ENCODE results near the gene PLAGL2. TPM values are rescaled to one million over a fixed set of nuclear protein-coding genes. Genes with fewer than 3 reads are reported as not detected.
A peak's percentile ranks its signal among the peaks of the same experiment; 100 is the strongest.

PLAGL2 gene
- total RNA-seq, 1 experiment from 2014 or later: 44.4 TPM

DNA sequence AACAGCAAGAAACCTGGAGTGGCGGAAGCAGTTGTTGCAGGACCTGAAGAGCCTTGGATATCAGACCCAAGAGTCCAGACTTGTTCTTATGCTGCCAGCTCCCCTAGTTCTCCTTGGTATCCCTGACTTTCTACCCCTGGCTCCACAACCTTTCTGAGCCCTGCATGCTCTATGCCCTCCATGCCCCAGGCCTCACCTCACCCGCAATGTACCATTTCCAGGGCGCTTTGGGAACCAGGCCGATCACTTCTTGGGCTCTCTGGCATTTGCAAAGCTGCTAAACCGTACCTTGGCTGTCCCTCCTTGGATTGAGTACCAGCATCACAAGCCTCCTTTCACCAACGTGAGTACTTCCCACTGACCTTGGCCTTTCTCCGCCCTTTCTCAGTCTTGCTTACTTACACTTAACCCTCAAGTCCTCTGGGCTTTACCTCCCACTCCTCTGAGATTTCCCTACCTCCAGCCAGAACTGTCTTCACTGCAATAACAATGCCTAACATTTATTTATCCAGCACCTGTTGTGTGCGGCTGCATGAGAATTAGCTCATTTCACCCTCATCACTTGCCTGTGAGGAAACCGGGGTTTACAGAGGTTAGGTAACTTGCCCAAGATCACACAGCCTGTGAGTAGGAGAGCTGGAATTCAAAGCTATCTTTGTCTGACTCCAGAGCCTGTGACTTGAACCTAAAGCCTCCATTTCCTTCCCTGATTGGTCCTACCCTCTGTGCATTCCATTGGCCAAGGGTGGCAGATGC, 2.5 kb upstream of the PLAGL2 start:
- no peak overlapping the region for H3T11ph ChIP-seq (ENCODE audit: low read length)
- Mint-ChIP-seq H3K9me3 (no peaks in the 10 kb centered on the region; a peak in 1 of 5 replicates), H3K27ac (peak overlapping the region in 2 of 3 experiments; percentile 8 to 49; a peak in 5 of 7 replicates), H3K36me3 (ENCODE audit: insufficient read depth in 1 of 3, low read depth in 3 of 3) (peaks cover 7 to 43% (median 29%) of the 10 kb centered on the region in 3 experiments; a peak in 6 of 7 replicates), H3K27me3 (ENCODE audit: low read depth) (no peaks in the 10 kb centered on the region), H3K4me1 (peaks cover 25 to 27% of the 10 kb centered on the region in 2 experiments), H3K4me3 (peak overlapping the region in 1 of 2 experiments; percentile 14; a peak in 1 of 5 replicates)
- H3K4me2 ChIP-seq (ENCODE audit: insufficient read depth, insufficient read length, low read length): no peak overlapping the region
- TF ChIP-seq, protein P1, sequence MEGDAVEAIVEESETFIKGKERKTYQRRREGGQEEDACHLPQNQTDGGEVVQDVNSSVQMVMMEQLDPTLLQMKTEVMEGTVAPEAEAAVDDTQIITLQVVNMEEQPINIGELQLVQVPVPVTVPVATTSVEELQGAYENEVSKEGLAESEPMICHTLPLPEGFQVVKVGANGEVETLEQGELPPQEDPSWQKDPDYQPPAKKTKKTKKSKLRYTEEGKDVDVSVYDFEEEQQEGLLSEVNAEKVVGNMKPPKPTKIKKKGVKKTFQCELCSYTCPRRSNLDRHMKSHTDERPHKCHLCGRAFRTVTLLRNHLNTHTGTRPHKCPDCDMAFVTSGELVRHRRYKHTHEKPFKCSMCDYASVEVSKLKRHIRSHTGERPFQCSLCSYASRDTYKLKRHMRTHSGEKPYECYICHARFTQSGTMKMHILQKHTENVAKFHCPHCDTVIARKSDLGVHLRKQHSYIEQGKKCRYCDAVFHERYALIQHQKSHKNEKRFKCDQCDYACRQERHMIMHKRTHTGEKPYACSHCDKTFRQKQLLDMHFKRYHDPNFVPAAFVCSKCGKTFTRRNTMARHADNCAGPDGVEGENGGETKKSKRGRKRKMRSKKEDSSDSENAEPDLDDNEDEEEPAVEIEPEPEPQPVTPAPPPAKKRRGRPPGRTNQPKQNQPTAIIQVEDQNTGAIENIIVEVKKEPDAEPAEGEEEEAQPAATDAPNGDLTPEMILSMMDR (conservative IDR thresholded peaks at IDR 0.05): no peak
- H2BK120ac ChIP-seq (ENCODE audit: low read depth, low read length, poor library complexity, severe bottlenecking): no peak overlapping the region
- H3K23ac ChIP-seq (ENCODE audit: insufficient read length, low read depth, low read length): no peak overlapping the region
- no peak overlapping the region for H2BK5ac ChIP-seq (ENCODE audit: insufficient read length, low read length)
- no peaks in the 10 kb centered on the region for H3K9me3 ChIP-seq (ENCODE audit: control insufficient read depth, low read depth, low read length)
- DNase-seq: no peak
- peaks cover 12% of the 10 kb centered on the region; the same call in 1 of the 2 replicates for H3K79me2 ChIP-seq (ENCODE audit: insufficient read depth, low read length)
- H3K4ac ChIP-seq (ENCODE audit: low read depth, low read length): no peak overlapping the region
- H4K8ac ChIP-seq (replicated peaks; ENCODE audit: insufficient read length, low read depth, low read length): no peak overlapping the region
- H3K27me3 ChIP-seq (ENCODE audit: insufficient read depth, low read length): no peaks in the 10 kb centered on the region
- no peak overlapping the region for H4K91ac ChIP-seq (ENCODE audit: insufficient read length, low read depth, low read length)
- H3K4me1 ChIP-seq (ENCODE audit: insufficient read depth, low read length): no peaks in the 10 kb centered on the region
- no peak overlapping the region for H3K9ac ChIP-seq (ENCODE audit: extremely low read depth, insufficient read length, low read length)
- no peak overlapping the region for H4K5ac ChIP-seq (ENCODE audit: insufficient read length, low read depth, low read length)
- H2AK5ac ChIP-seq (ENCODE audit: insufficient read length, low read length): no peak overlapping the region
- H3K14ac ChIP-seq (ENCODE audit: insufficient read depth, low read length): no peak overlapping the region
- no peak overlapping the region for H2BK20ac ChIP-seq (ENCODE audit: low read depth, low read length, poor library complexity, severe bottlenecking)
- H3K56ac ChIP-seq (ENCODE audit: insufficient read length, low read depth, low read length): no peak overlapping the region
- H4K20me1 ChIP-seq (ENCODE audit: control insufficient read depth, insufficient read depth, insufficient read length): no peaks in the 10 kb centered on the region
- no peak overlapping the region for H3K27ac ChIP-seq (ENCODE audit: insufficient read length, low read depth, low read length)
- H3K79me1 ChIP-seq (ENCODE audit: insufficient read depth, low read depth, low read length, poor library complexity, severe bottlenecking): peaks cover 4% of the 10 kb centered on the region
- peaks cover 10% of the 10 kb centered on the region for H3K23me2 ChIP-seq (ENCODE audit: insufficient read length, low read depth, low read length, poor library complexity, severe bottlenecking)
- no peak overlapping the region for H2BK15ac ChIP-seq (ENCODE audit: low read depth, low read length)
- no peak overlapping the region for H2AFZ ChIP-seq (ENCODE audit: low read length)
- H2BK12ac ChIP-seq (ENCODE audit: insufficient read length, low read depth, low read length): no peak overlapping the region
- no peak overlapping the region for H3K18ac ChIP-seq (ENCODE audit: insufficient read length, low read depth, low read length)
- WGBS (ENCODE audit: extremely low coverage, insufficient read length, low lambda C conversion rate): no CpG with 5 or more reads among the region's 9 CpGs

Measured in H9 (cell line).